ENCODE results near the gene ATG2A. TPM values are rescaled to one million over a fixed set of nuclear protein-coding genes. Genes with fewer than 3 reads are reported as not detected.

The ATG2A gene
- total and polyA plus RNA-seq, 9 of the 15 experiments (the other 6 are each of a cell fraction or from before 2014, with no cell fraction given) = 0.25 to 45.9 (median 5.2) TPM

- TF ChIP-seq ARNT (IDR thresholded peaks at IDR 0.05) (peak; percentile 59 to 69; a peak in 2 of 4 replicates), MBD2 (IDR thresholded peaks at IDR 0.05; ENCODE audit: borderline replicate concordance, low read depth) (peak; percentile 70), E2F6 (IDR thresholded peaks at IDR 0.05; ENCODE audit: borderline replicate concordance in 1 of 2, extremely low read depth in 1 of 2, insufficient read depth in 1 of 2, insufficient read length in 1 of 2, low read depth in 1 of 2, low read length in 1 of 2, poor library complexity in 1 of 2, severe bottlenecking in 1 of 2) (peak in 1 of 2 experiments; percentile 27), BMI1 (IDR thresholded peaks at IDR 0.05; ENCODE audit: low read length) (no peak), ZC3H4 (CRISPR knock-in tag; IDR thresholded peaks at IDR 0.05; ENCODE audit: borderline replicate concordance) (no peak), ADNP (tag; IDR thresholded peaks at IDR 0.05) (no peak), GTF2E2 (tag; IDR thresholded peaks at IDR 0.05) (no peak), RNF2 (IDR thresholded peaks at IDR 0.05) (peak; percentile 86), ID3 (CRISPR knock-in tag; IDR thresholded peaks at IDR 0.05) (no peak), ID3 (tag; IDR thresholded peaks at IDR 0.05) (peak; percentile 28), CBFA2T3 (IDR thresholded peaks at IDR 0.05) (no peak; the same call in 1 of the 2 replicates), HMGN3 (IDR thresholded peaks at IDR 0.05; ENCODE audit: borderline replicate concordance, extremely low read depth, insufficient read length, low read depth, low read length) (peak; percentile 72), EWSR1 (IDR thresholded peaks at IDR 0.05; ENCODE audit: borderline replicate concordance, low read depth, partially characterized antibody) (no peak), MCM5 (IDR thresholded peaks at IDR 0.05; ENCODE audit: low read depth) (no peak), CCNT2 (IDR thresholded peaks at IDR 0.05; ENCODE audit: borderline replicate concordance, extremely low read depth, insufficient read length, low read depth, low read length) (peak; percentile 88), NFXL1 (CRISPR knock-in tag; IDR thresholded peaks at IDR 0.05) (no peak), PRDM10 (IDR thresholded peaks at IDR 0.05; ENCODE audit: partially characterized antibody) (peak; percentile 68), THRB (CRISPR knock-in tag; conservative IDR thresholded peaks at IDR 0.05) (peak; percentile 92), ZNF695 (CRISPR knock-in tag; IDR thresholded peaks at IDR 0.05) (no peak), C11orf30 (IDR thresholded peaks at IDR 0.05; ENCODE audit: low read depth) (no peak)
These were observed 7.2 kb upstream of the ATG2A start, which contains the start of gene PPP2R5B (continued) for GRCh38 chr11:64923944-64924909.

Measured in K562 (cell line).